HL-60 (cell line): ENCODE results near the gene RARA.

Experiments used
- CTCF ChIP-seq: IDR thresholded peaks from one replicate; pipeline ENCODE4 v1.5.1; 2011; ENCODE audit warnings: low read length, control low read depth, inconsistent platforms; ENCODE audit not compliant: insufficient read depth
- GABPA ChIP-seq: IDR thresholded peaks from 2 replicates; pipeline ENCODE4 v1.6.1; 2012; ENCODE audit warnings: low read depth
- POLR2AphosphoS5 ChIP-seq: IDR thresholded peaks from 2 replicates; pipeline ENCODE4 v1.6.1; 2012; ENCODE audit warnings: low read depth
- SPI1 ChIP-seq: IDR thresholded peaks from 2 replicates; pipeline ENCODE4 v1.6.1; 2012; ENCODE audit warnings: low read depth, mild to moderate bottlenecking, borderline replicate concordance

- TF ChIP-seq CTCF, result no peak
- TF ChIP-seq SPI1, result no peak
- no peak for TF ChIP-seq GABPA
- TF ChIP-seq POLR2AphosphoS5, result no peak
Measured at GRCh38 chr17:40349477-40349894, 40.5 kb downstream of the RARA start.
